ENCODE results near the gene ZBTB47. TPM values are rescaled to one million over a fixed set of nuclear protein-coding genes. Genes with fewer than 3 reads are reported as not detected.

ZBTB47 gene
- total RNA-seq, 1 donor, result 41.3 TPM

DNA sequence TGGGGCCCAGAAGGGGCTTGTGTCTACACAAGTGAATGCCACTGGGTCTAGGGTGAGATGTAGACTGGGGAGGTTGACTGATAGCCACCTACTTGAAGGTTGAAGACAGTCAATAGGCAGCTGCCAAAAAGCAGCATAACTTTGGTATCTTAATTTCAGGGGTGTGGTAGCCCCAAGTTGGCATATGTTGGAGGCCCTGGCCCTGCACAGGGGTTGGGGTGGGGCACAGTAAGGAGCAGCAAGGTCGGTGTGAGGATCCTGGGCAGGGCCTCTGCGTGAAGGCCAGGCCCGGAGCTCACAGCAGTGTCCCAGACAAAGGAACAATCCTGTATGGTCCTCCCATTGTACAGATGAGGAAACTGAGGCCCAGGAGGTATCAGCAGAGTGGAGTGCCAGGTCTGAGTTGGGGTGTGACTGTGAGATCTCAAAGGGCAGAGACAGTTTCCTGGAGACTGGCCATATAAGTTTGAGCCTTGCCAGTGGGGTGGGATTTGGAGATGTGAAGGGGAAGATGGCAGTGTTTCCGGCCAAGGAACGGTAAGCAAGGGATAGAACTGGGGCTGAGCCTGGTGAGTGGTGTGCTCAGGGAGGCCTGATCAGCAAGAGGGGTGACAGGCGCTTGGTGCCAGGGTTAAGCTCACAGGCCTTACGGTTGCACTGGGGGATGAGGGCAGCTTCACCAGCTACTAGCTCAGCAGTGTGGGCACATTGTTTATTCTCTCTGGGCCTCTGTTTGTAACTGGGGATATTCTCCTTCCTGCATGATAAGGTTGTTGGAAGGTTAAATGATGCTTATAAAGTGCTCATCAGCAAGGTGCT, 33.5 kb downstream of the ZBTB47 start:
- Histone ChIP-seq H3K4me1 (ENCODE audit: insufficient read depth, low read length) (peaks cover 2% of the 10 kb centered on the region), H2AFZ (ENCODE audit: low read length) (no peak overlapping the region), H3K4me3 (ENCODE audit: insufficient read depth, low read length) (no peak overlapping the region), H3K36me3 (ENCODE audit: insufficient read depth, low read length) (no peaks in the 10 kb centered on the region), H3K4me2 (ENCODE audit: insufficient read depth, low read length) (no peak overlapping the region), H4K20me1 (ENCODE audit: insufficient read depth, low read length) (no peaks in the 10 kb centered on the region), H3K27ac (ENCODE audit: low read depth, low read length) (no peak overlapping the region), H3K9me3 (ENCODE audit: low read depth, low read length) (no peaks in the 10 kb centered on the region), H3K27me3 (ENCODE audit: insufficient read depth, low read length) (peaks cover 31% of the 10 kb centered on the region), H3K79me2 (ENCODE audit: insufficient read depth, low read length) (no peaks in the 10 kb centered on the region)
- TF ChIP-seq, protein P1, sequence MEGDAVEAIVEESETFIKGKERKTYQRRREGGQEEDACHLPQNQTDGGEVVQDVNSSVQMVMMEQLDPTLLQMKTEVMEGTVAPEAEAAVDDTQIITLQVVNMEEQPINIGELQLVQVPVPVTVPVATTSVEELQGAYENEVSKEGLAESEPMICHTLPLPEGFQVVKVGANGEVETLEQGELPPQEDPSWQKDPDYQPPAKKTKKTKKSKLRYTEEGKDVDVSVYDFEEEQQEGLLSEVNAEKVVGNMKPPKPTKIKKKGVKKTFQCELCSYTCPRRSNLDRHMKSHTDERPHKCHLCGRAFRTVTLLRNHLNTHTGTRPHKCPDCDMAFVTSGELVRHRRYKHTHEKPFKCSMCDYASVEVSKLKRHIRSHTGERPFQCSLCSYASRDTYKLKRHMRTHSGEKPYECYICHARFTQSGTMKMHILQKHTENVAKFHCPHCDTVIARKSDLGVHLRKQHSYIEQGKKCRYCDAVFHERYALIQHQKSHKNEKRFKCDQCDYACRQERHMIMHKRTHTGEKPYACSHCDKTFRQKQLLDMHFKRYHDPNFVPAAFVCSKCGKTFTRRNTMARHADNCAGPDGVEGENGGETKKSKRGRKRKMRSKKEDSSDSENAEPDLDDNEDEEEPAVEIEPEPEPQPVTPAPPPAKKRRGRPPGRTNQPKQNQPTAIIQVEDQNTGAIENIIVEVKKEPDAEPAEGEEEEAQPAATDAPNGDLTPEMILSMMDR (IDR thresholded peaks at IDR 0.05; ENCODE audit: extremely low read depth, low read depth, low read length), result no peak
- DNase-seq (ENCODE audit: insufficient read length, low spot score, missing footprints), result peak; percentile 81

DNA sequence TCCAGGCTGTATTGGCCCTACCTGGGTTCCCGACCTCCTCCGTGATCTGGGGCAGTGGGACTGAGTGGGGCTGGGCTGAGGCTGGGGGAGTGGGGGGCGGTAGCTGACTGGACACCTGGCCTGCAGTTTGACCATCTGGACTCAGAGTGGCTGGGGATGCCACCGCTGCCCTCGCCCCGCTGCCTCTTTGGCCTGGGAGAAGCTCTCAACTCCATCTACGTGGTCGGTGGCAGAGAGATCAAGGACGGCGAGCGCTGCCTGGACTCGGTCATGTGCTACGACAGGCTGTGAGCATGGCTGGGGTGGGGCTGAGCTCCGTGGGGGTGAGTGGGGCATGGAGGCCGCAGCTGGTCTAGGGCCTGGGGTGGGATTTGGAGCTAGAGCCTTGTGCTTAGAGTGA, 34.5 kb downstream of the ZBTB47 start:
- H3K27ac ChIP-seq (ENCODE audit: low read depth, low read length), result no peak overlapping the region
- no peaks in the 10 kb centered on the region for H3K79me2 ChIP-seq (ENCODE audit: insufficient read depth, low read length)
- TF ChIP-seq, protein P1 (IDR thresholded peaks at IDR 0.05; ENCODE audit: extremely low read depth, low read depth, low read length), result no peak
- no peaks in the 10 kb centered on the region for H3K36me3 ChIP-seq (ENCODE audit: insufficient read depth, low read length)
- peaks cover 31% of the 10 kb centered on the region for H3K27me3 ChIP-seq (ENCODE audit: insufficient read depth, low read length)
- no peaks in the 10 kb centered on the region for H4K20me1 ChIP-seq (ENCODE audit: insufficient read depth, low read length)
- H3K4me2 ChIP-seq (ENCODE audit: insufficient read depth, low read length), result no peak overlapping the region
- no peaks in the 10 kb centered on the region for H3K9me3 ChIP-seq (ENCODE audit: low read depth, low read length)
- peaks cover 2% of the 10 kb centered on the region for H3K4me1 ChIP-seq (ENCODE audit: insufficient read depth, low read length)
- DNase-seq (ENCODE audit: insufficient read length, low spot score, missing footprints), result peak; percentile 53
- H3K4me3 ChIP-seq (ENCODE audit: insufficient read depth, low read length), result no peak overlapping the region
- no peak overlapping the region for H2AFZ ChIP-seq (ENCODE audit: low read length)

DNA sequence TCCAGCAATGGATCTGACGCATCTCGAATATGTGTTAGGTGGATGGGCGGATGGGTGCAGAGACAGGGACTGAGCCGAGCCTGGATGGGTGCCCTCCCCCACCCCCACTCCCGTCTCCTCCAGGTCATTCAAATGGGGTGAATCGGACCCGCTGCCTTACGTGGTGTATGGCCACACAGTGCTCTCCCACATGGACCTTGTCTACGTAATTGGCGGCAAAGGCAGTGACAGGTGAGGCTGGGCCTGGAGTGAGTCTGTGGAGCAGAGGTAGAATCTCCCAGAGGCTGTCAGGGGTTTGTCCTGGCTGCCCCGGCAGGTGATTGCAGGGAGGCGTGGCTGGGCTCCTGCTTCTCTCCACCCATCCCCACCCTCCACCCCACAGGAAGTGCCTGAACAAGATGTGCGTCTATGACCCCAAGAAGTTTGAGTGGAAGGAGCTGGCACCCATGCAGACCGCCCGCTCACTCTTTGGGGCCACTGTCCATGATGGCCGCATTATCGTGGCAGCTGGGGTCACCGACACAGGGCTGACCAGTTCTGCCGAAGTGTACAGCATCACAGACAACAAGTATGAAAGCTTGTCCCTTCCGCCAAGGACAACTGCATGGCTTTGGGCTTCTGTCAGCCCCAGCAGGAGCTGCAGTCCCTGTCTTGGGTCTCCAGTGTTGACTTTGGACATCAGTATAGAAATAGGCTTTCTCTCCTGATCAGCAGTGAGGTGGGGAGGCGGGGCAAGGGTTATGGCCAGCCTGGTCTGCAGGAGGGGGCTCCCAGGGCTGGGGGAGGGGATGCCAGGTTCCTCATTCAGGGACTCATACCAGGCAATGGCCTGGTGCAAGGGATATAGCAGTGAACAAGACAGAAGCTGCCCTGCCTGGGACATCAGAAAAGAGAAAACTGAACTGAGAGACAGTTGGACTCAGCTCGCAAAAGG, 35.3 kb downstream of the ZBTB47 start:
- peak; percentile 66 for DNase-seq (ENCODE audit: insufficient read length, low spot score, missing footprints)
- TF ChIP-seq, protein P1 (IDR thresholded peaks at IDR 0.05; ENCODE audit: extremely low read depth, low read depth, low read length), result no peak
- Histone ChIP-seq H3K4me3 (ENCODE audit: insufficient read depth, low read length) (no peak overlapping the region), H3K27ac (ENCODE audit: low read depth, low read length) (no peak overlapping the region), H3K4me1 (ENCODE audit: insufficient read depth, low read length) (peaks cover 2% of the 10 kb centered on the region), H4K20me1 (ENCODE audit: insufficient read depth, low read length) (no peaks in the 10 kb centered on the region), H3K27me3 (ENCODE audit: insufficient read depth, low read length) (peaks cover 31% of the 10 kb centered on the region), H3K79me2 (ENCODE audit: insufficient read depth, low read length) (no peaks in the 10 kb centered on the region), H3K36me3 (ENCODE audit: insufficient read depth, low read length) (no peaks in the 10 kb centered on the region), H3K9me3 (ENCODE audit: low read depth, low read length) (no peaks in the 10 kb centered on the region), H3K4me2 (ENCODE audit: insufficient read depth, low read length) (no peak overlapping the region), H2AFZ (ENCODE audit: low read length) (no peak overlapping the region)
